ENCODE data around the gene CASP4.

- no peak for TF ChIP-seq POLR2A (IDR thresholded peaks at IDR 0.05; ENCODE audit: low read length)
- no peak for TF ChIP-seq GATA1 (IDR thresholded peaks at IDR 0.05; ENCODE audit: low read depth, low read length)
Measured at GRCh38 chr11:104991994-104992393, 23.6 kb upstream of the CASP4 start.
